HS-27A (cell line): ENCODE results near the gene PTPRCAP.
A peak's percentile ranks its signal among the peaks of the same experiment; 100 is the strongest.

Experiments used
- DNase-seq: peaks from one replicate; pipeline ENCODE4 v3.0.0-alpha.2; 2012; ENCODE audit warnings: low read depth, missing footprints

The PTPRCAP gene

DNA sequence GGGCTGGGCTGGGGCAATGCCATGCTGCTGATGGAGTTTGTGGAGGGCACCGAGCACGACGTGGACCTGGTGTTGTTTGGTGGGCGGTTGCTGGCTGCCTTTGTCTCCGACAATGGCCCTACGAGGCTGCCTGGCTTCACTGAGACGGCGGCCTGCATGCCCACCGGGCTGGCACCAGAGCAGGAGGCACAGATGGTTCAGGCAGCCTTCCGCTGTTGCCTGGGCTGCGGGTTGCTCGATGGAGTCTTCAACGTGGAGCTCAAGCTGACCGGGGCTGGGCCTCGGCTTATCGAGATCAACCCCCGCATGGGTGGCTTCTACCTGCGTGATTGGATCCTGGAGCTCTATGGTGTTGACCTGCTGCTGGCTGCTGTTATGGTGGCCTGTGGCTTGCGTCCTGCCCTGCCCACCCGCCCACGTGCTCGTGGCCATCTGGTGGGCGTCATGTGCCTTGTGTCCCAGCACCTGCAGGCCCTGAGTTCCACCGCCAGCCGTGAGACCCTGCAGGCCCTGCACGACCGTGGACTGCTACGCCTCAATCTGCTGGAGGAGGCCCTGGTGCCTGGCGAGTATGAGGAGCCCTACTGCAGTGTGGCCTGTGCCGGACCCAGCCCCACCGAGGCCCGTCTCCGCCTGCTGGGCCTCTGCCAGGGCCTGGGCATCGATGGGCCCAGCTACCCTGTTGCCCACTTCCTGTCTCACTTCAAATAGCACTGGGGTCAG, 13.4 kb downstream of the PTPRCAP start:
- no peak for DNase-seq

DNA sequence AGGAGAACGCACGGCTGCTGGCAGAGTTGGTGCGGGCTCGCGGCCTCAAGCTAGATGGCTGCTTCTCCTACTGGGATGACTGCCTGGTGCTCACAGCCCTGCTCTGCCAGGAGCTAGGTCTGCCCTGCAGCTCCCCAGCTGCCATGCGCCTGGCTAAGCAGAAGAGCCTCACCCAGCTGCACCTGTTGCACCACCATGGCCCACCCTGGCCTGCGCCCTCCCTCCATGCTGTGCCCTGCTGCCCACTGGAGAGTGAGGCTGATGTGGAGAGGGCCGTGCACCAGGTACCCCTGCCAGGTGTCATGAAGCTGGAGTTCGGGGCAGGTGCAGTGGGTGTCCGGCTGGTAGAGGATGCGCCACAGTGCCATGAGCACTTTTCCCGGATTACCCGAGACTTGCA, 14.0 kb downstream of the PTPRCAP start:
- DNase-seq: no peak

DNA sequence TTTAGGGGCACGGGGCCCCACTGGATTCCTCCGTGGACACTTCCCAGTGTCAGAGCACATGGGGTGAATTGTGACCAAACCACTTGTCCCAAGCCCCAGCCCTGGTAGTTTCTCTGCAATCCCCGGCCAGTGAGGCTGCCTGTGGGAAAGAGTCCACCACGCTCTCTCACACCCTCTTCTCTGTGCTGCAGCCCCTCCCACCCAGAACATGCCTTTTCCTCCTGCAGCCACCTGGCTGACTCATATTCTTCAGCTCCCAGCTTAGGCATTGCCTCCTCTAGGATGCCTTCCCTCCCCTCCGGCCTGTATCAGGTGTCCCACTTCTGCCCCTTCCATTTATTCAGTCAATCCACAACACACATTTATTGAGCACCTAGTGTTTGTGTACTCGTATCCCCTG, 14.6 kb downstream of the PTPRCAP start:
- no peak for DNase-seq

DNA sequence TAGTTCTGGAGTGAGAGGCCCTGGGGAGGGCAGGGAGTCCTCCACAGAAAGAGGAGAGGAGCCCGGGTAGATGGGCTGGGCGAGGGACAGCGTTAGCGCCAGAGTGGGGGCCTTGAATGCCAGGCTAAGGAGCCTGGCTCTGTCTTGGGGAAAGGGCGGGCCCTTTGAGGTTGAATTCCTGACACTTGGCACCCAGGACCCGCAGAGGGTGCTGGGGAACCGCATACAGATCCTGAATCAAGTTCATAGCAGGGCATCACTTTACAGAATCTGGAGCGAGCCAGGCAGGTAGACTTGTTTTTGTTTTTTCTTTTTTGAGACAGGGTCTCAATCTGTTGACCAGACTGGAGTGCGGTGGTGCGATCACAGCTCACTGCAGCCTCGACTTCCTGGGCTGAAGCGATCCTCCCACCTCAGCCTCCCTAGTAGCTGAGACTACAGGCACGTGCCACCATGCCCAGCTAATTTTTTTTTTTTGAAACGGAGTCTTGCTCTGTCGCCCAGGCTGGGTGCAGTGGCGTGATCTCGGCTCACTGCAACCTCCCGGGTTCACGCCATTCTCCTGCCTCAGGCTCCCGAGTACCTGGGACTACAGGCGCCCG, 16.0 kb downstream of the PTPRCAP start:
- DNase-seq: no peak

DNA sequence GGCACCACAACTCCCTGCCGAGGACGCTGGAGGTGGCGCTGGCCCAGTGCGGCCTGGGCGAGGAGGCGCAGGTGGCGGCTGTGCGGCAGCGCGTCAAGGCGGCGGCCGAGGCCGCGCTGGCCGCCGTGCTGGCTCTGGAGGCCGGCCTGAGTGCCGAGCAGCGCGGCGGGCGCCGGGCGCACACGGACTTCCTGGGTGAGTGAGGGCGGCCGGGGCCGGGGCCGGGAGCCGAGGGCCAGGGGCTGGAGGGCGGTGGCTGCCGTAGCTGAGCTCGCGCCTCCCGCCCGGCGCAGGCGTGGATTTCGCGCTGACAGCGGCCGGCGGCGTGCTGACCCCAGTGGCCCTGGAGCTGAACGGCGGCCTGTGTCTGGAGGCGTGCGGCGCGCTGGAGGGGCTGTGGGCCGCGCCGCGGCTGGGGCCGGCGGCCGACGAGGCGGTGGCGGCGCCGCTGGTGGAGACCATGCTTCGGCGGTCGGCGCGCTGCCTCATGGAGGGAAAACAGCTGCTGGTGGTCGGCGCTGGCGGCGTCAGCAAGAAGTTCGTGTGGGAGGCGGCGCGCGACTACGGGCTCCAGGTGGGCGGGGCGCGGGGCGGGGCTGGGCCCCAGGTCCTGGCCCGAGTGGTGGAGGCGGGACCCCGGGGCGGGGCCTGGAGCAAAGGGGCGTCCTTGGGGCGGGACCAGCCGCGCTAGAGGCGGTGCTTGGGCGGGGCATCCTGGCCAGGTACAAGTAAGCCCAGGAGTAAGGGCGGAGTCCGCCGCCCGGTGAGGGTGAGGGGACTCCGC, 16.6 kb downstream of the PTPRCAP start:
- peak; percentile 68 for DNase-seq

DNA sequence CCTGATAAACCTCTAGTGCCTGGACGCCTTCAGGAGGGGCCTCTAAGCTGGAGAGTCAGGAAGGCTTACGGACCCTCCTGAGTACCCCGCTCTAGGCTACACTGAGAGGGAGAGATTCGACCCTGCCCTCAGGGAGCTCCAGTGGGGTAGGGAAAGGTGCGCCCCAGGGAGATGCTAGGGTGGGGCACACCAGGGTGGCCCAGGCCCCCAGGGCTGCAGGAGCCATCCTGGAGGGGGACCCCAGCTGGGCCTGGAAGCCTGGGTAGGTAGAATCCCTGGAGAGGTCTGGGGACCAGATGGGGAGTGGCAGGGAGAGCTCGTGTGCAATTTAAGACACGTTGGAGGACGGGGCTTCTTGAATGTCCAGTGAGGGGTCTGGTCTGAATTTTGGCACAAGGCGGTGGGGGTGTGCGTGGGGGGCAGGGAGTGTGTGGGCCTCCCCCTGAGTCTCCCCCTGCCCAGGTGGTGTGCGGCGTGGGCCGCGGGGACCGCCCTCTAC, 17.3 kb downstream of the PTPRCAP start:
- no peak for DNase-seq

DNA sequence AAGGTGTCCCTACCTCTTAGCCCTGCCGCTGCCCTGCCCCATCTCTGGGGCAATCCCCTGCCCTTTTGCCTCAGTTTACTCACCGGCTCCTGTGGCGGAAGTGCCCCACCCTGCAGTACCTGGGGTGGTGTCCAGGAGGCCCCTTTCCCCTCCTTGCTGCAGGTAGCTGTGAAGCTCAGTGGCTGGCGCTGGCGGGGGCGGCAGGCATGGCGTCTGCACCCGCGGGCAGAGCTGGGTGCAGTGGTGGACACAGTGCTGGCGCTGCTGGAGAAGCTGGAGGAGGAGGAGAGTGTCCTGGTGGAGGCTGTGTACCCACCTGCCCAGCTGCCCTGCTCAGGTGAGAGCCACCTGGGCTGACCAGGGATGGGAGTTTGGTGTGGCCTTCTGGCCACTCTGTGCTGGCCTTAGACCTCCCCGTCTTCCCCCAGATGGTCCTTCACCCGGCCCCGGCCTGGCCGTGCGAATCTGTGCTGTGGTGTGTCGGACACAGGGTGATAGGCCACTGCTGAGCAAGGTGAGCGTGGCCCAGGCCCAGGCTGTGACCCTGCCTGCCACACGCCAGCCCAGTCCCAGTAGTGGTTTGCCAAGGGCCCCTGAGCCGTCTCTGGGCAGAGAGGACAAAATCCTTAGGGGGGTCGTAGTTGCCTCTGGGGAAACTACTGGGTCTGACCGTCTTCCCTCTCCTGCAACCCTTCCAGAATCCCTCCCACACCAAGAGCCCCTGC, 18.0 kb downstream of the PTPRCAP start:
- DNase-seq: no peak

DNA sequence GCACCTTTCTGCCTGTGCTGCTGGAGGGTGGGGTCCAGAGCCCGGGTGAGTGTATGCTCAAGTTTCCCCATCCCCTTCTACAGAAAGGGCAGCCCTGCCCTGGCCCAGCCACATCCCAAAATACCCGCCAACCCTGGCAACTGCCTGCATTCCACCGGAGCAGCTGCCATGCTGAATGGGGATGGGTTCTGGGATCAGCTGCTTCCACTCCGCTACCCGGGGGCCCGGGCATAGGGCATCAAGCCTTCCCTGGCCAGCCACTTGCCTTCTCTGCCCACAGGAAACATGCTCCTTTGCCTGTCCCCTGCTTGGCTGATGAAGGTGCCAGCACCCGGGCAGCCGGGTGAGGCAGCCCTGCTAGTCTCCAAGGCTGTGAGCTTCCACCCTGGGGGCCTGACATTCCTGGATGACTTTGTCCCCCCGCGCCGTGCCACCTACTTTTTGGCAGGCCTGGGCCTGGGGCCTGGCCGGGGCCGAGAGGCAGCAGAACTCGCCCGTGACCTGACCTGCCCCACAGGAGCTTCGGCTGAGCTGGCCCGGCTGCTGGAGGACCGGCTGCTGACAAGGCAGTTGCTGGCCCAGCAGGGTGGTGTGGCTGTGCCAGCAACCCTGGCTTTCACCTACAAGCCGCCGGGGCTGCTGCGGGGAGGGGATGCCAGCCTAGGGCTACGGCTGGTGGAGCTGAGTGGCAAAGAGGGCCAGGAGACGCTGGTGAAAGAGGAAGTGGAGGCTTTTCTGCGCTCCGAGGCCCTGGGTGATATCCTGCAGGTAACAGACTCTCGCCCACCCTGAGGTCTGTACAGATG, 18.8 kb downstream of the PTPRCAP start:
- DNase-seq: no peak

DNA sequence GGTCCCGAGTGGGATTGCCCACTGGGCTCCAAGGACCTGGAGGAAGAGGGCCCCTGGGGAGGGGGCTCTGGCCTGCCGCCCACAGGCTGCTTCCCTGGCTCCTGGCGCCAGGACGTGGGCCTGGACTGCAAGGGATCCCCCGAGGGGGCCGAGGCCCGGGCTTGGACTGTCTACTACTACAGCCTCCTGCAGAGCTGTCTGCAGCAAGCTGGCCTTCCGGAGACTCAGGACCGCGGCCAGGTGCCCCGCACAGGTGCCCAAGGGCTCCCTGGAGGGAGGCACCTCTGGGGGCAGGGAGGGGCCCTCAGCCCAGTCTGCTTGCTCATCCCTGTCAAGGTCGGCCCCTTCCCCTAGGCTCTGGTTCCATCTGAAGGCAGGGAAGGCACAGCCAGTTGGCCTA, 20.1 kb downstream of the PTPRCAP start:
- DNase-seq: no peak

DNA sequence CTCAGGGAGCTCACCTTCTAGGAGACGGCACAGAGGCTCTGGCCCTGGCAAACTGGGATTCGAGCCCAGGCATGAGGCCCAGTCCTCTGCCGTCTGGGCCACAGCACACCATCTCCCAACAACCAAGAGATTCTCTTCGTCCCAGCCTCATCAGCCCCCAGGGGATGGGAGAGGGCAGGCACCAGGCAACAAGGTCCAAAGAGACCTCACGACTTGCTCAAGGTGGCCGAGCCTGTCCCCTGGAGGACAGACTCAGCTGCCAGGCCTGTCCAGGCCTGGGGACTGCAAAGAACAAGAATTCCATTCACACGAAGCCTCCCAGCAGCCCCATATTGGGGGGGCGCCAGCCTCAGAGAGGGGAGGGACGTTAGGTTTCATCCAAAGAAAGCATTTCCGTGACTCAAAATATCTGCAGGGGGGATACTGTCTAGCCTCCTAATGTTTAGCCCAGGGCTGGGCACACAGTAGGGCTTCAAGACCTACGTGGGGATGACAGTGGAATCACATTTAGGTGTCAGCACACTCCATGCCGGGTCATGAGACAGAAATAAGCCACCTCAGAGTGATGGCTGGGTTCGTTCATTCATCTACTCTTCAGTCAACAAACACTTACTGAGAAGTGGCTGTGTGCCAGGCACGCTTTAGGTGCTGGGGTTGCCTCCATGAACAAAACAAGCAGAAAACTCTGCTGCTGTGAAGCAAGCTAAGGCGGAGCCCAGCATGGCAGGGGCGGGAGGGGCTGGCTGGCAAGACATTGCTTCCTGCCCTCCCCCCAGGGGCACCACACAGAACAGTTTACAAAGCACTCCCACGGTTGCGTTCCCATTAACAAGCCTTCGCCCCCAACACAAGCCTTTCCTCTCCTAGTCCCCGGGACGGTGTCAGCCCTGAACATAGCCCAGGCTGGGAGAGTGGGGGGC, 20.8 kb downstream of the PTPRCAP start:
- no peak for DNase-seq

DNA sequence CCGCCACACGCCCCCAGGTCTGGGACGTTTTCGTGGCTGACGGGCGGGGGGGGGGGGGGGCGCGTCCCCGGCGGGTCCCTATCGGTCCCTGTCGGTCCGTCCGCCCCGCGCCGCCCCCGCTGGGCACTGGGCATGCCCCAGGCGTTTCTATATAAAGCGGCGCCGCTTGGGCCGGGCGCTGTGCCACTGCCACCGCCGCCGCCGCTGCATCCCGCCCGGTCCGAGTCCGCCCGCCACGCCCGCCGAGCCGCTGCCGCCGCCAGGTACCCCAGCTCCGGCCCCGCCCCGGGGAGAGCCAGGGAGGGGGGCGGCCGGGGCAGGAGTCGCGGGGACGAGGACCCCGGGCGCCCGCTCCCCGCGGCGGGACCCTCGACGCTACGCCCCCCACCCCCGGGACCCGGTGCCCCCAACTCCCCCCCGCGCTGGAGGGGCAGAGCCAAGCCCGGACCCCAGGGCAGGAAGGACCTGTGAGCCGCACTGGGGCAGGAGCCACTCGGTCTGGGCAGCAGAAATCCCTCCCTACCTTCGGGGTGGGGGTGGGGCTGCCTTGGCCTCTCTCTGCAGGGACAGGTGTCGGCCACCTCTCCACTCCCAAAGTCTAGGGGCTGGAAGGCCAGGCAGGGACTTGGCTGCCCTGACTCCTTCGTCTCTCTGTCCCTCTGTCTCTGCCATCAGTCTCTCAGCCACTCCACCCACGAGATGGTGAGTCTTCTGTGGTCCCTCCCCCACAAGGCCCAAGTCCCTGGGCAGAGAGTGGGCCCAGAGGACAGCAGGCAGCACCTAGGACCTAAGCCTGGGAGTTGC, 21.8 kb downstream of the PTPRCAP start, which contains the start of gene CARNS1:
TSS of gene CARNS1 (plus strand) at position 178 of the 804 bp plus-strand sequence. CDS start at position 700, 522 bp downstream.
- no peak for DNase-seq

DNA sequence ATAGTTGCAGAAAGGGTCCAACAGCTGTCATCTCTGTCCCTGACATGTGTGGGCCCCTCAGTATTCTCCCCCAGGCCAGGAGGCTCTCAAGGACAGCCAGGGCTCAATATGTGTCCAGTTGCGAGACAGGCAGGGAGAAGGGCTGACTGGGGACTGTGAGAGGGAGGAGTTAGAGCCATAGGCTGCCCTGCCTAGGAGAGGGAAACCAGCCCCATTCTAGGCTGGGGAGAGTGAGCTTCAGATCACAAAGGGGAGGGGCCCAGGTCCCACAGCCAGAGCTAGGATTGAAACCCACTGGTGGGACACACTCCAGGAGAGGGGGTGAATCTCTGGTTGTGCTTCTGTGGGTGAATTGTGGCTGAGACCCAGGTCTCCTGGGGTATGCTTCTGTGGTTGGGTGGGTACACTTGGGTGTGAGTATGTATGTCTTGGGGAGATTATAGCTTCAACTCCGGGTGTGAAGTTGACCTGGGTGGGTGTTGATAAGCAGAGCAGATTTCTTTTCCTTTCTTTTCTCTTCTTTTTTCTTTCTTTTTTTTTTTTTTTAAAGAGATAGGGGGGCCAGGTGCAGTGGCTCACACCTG, 24.1 kb downstream of the PTPRCAP start:
- no peak for DNase-seq

DNA sequence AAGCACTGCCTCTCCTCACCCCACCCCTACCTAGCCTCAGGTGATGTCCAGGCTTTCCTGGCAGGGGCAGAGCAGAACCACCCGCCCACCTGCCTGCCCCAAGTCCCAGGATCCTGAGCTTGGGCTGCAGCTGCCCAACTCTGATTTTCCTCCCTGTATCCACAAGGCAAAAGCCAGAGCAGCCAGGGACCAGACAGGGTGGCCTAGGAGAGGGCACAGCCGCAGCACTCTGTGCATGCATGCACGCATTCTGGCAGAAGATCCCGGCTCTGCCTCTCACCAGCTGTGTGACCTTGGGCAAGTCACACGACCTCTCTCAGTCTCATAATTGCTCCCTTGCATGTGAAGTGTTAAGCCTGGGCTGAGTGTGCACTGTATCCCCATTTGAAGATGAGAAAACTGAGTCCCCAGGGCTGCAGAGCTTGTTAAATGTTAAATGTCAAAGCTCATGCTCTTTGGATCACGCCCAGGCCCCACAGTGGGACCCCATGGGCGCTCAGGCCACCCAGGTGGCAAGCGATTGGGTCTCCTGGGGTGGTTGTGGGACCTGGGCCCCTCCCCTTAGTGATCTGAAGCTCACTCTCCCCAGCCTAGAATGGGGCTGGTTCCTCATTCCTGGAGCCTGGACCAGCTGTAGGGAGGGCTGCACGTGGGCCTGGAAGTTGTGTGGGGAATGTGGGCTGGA, 24.8 kb downstream of the PTPRCAP start:
- no peak for DNase-seq

DNA sequence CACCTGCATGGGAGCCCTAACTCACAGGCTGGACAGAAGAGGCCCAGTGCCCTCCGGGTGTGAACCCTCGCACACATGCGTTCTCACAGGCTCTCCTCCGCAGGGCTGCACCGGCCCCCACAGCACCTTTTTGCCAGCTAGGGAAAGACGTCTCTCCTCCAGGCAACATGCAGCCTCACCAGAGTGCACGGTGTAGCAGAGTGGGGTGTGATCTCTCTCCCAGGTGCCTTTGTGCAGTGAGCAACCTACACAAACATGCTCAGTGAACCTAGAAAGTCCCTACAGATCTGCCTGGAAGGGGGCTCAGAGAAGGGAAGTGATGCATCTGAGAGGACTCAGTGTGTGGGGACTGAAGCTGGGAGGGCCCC, 25.7 kb downstream of the PTPRCAP start:
- no peak for DNase-seq

DNA sequence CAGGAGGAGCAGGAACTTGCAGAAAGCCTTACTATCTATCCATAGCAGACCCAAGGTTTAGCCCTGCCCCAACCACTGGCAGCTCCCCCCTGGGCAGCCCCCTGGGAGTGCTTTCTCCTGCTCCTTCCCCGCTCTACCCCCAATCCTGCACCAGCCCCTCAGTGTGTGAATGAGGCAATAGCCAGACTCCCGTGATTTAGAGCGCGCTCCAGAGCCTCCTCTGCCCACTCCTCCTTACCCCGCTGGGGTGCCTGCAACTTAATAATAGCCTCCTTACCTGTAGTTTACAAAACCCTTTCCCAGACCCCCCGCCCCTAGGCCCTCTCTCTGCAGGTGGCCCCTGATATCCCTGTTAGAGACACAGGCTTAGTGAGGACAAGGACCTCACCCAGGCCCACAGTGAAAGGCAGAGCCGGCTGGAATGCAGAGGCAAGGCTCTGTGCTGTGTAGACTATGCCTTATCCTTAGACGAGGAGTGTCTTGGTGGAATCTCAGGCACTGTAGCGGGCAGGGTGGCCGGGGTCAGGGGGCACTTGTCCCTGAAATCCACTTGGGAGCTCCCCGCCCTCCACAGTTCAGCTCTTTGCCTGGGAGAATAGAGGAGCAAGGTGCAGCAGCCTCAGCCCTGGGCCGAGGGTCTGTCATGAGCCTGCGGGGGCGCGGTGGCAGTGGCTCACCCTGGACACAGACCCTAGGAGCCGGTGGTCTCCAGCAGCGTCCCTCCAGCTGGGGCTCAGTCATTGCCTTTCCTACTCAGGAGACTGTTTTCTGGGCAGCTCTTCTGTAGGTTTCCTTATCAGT, 26.3 kb downstream of the PTPRCAP start:
- DNase-seq: no peak

DNA sequence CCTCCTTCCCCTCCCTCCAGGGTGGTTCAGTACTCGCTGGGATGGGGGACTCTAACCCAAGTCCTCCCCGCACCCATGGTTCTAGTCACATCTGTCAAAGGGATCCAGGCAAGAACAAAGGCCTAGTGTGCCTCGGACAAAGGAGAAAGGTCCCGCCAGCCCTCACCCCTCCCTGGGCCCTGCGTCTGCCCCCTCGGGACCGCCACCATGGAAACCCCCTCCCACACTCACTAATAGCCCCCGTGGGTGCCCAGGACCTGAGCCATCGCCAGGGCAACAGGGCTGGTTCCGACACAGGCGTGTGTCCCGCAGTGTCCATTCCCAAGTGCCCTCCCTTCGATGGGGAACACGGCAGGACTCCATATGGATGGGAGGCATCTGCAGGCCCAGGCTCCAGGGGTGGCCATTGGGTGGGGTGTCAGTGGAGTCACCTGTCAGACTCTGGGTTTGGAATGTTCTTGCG, 27.1 kb downstream of the PTPRCAP start:
- DNase-seq: no peak

DNA sequence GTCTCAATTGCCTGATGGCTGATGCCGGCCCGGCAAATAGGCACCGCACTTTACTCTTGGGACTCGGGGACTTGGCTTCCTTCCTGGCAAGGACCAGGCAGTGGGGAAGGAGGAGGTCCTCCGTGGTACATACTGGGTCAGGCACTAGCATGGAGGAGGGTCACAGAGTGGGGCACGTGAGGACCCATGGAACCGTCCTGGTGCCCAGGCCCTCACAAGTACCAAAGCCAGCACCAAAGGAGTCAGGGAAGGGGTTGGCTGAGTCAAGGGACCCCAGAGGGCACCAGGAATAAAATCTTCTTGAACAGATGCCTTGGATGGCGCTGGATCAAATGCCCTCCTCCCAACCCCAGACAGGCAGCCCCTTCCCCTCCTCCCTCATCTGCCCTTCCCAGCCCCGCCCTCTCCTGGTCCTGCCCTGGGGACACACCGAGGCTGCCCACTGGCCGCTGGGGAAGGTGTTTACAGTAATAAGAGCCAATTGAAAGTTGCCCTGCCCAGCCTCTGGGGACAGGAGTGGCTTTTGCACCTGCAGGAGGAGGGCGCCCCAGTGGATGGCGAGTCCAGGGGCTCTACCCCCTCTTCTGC, 27.6 kb downstream of the PTPRCAP start:
- DNase-seq: no peak
